ENCODE data around the gene PTPN6. TPM values are rescaled to one million over a fixed set of nuclear protein-coding genes. Genes with fewer than 3 reads are reported as not detected.

The PTPN6 gene
- polyA plus RNA-seq, 1 experiment: 0.27 TPM

DNA sequence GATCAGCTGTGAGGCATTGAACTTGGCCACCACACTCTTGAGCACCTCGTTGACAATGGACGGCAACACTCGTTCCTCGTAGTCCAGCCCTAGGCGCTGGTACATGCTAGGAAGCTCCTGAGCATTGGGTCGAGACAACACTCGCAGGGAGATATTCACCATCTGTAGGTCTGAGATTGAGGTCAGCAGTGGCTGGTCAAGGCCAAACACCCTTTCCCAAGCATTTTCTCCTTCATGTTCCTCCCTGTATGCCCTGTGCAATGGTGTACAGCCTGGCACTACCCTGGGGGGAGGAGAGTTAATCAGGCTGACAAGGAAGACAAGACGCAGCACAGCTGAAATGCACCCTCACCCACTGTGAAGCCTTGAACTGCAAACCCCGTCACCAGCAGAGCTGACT is 17.3 kb downstream of the PTPN6 start:
- Histone ChIP-seq H3K27me3 (ENCODE audit: control insufficient read depth, insufficient read depth, low read length) (no peaks in the 10 kb centered on the region), H3K36me3 (ENCODE audit: control insufficient read depth, insufficient read depth, low read length) (peaks cover 26% of the 10 kb centered on the region), H3K4me3 (ENCODE audit: low read depth, low read length) (no peak overlapping the region)
- ChIA-PET CTCF (interaction anchor here (0.7 to 3.5 kb wide), 7 partner anchors 9 to 99 kb away, joined by 3 to 24 read pairs (median 5); partner anchors contain the start of gene LPCAT3), POLR2A (no interaction called here)
- TF ChIP-seq, protein P1, sequence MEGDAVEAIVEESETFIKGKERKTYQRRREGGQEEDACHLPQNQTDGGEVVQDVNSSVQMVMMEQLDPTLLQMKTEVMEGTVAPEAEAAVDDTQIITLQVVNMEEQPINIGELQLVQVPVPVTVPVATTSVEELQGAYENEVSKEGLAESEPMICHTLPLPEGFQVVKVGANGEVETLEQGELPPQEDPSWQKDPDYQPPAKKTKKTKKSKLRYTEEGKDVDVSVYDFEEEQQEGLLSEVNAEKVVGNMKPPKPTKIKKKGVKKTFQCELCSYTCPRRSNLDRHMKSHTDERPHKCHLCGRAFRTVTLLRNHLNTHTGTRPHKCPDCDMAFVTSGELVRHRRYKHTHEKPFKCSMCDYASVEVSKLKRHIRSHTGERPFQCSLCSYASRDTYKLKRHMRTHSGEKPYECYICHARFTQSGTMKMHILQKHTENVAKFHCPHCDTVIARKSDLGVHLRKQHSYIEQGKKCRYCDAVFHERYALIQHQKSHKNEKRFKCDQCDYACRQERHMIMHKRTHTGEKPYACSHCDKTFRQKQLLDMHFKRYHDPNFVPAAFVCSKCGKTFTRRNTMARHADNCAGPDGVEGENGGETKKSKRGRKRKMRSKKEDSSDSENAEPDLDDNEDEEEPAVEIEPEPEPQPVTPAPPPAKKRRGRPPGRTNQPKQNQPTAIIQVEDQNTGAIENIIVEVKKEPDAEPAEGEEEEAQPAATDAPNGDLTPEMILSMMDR (IDR thresholded peaks at IDR 0.05; ENCODE audit: insufficient read depth, low read depth, low read length): no peak
- no peak for DNase-seq (ENCODE audit: low read depth)

DNA sequence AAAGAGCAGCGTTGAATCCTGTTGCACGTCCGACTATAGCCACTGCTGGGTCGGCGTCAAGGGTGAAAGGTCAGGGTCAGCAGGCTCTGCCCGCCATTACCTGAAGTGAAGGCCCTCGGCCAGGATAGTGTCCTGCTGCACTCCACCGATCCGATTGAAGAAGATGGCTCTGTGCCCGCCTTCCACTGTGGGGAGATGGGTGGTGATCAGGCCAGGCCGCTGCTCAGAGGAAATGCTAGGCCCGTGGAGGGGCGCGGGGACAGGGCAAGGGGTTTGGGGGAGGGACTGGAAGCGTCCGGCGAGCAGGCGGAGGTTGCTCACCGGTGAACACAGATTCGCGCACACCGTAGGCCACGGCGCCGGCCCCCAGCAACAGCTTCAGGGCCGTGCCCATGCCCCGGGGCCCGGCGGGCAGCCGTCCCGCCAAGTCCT is 19.0 kb downstream of the PTPN6 start:
- Histone ChIP-seq H3K36me3 (ENCODE audit: control insufficient read depth, insufficient read depth, low read length) (peaks cover 29% of the 10 kb centered on the region), H3K27me3 (ENCODE audit: control insufficient read depth, insufficient read depth, low read length) (no peaks in the 10 kb centered on the region), H3K4me3 (ENCODE audit: low read depth, low read length) (peak overlapping the region; percentile 96)
- ChIA-PET CTCF (interaction anchor here (2.0 to 3.5 kb wide), 2 partner anchors 32 to 46 kb away, joined by 5 to 24 read pairs; no protein-coding TSS in a partner anchor), POLR2A (no interaction called here)
- TF ChIP-seq, protein P1 (IDR thresholded peaks at IDR 0.05; ENCODE audit: insufficient read depth, low read depth, low read length): no peak
- DNase-seq (ENCODE audit: low read depth): no peak

DNA sequence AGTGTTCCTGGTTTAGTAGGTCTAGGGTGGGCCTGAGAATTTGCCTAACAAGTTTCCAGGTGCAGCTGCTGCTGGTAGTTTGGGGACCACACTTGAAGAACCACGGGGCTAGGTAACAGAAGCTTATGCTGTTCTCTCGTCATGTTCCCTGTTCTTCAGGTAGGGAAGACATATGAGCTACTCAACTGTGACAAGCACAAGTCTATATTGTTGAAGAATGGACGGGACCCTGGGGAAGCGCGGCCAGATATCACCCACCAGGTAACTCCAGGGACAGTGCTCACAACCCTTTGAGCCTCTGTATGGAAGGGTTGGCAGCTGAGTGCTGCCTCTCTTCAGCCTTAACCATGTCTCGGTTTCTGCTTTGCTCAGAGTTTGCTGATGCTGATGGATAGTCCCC is 23.0 kb downstream of the PTPN6 start:
- TF ChIP-seq, protein P1 (IDR thresholded peaks at IDR 0.05; ENCODE audit: insufficient read depth, low read depth, low read length): no peak
- DNase-seq (ENCODE audit: low read depth): no peak
- Histone ChIP-seq H3K27me3 (ENCODE audit: control insufficient read depth, insufficient read depth, low read length) (no peaks in the 10 kb centered on the region), H3K4me3 (ENCODE audit: low read depth, low read length) (no peak overlapping the region), H3K36me3 (ENCODE audit: control insufficient read depth, insufficient read depth, low read length) (peaks cover 21% of the 10 kb centered on the region)
- ChIA-PET POLR2A (no interaction called here), CTCF (interaction anchor here (0.6 to 3.0 kb wide), 5 partner anchors 9 to 172 kb away, joined by 3 to 23 read pairs (median 3); partner anchors contain the start of genes C12orf57, LPCAT3 and RNU7-1)

DNA sequence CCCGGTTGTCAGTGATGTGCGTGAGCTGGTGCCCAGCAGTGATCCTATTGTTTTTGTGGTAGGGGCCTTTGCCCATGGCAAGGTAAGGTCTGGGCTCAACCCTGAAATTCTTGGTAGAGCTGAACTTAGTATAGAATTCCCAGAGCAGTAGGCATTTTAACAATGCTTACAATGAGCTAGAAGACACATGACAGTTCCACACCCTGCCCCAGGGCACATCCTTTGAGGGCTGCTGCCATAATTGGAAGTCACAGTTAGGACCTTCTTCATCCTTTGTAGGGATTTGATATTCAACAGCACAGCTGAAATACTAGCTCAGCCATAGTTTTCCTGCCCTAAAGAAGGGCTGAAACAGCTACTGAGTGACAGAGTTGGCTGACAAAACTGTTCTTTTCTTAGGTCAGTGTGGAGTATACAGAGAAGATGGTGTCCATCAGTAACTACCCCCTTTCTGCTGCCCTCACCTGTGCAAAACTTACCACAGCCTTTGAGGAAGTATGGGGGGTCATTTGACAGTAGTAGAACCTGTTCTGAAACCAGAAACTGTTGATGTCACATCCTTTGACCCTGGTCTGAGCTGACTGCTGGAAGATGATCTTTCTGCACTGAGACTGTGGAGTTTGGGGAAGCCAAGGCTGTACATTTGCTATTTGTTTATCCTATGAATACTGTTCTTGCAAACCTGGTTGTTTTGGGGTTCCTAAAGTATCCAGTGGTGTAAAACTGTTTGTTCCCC is 24.3 kb downstream of the PTPN6 start:
- DNase-seq (ENCODE audit: low read depth): no peak
- no peaks in the 10 kb centered on the region for H3K27me3 ChIP-seq (ENCODE audit: control insufficient read depth, insufficient read depth, low read length)
- peaks cover 21% of the 10 kb centered on the region for H3K36me3 ChIP-seq (ENCODE audit: control insufficient read depth, insufficient read depth, low read length)
- POLR2A ChIA-PET: no interaction called here
- CTCF ChIA-PET: interaction anchor here (0.7 to 3.0 kb wide), 3 partner anchors 10 to 43 kb away, joined by 3 to 23 read pairs (median 3); partner anchors contain the start of gene LPCAT3
- no peak overlapping the region for H3K4me3 ChIP-seq (ENCODE audit: low read depth, low read length)
- TF ChIP-seq, protein P1 (IDR thresholded peaks at IDR 0.05; ENCODE audit: insufficient read depth, low read depth, low read length): no peak

DNA sequence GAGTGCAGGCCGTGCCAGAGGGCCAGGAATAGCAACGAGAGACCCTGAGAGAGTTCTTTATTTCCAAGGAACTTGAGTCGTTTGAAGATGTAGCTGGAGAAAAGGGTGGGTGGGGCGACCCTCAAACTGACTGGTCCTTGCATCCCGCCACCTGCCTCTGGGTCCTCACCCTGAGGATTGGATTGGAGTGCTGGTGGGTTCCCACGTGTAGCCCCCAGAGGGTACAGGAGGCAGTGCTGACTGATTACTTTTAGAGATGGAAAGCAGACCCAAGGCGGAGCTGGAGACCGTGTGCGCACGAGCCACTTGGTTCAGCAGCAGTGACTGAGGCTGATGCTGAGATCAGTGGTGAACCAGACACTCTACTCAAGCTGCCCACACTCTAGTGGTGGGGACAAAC is 26.5 kb downstream of the PTPN6 start:
- Histone ChIP-seq H3K27me3 (ENCODE audit: control insufficient read depth, insufficient read depth, low read length) (no peaks in the 10 kb centered on the region), H3K36me3 (ENCODE audit: control insufficient read depth, insufficient read depth, low read length) (peaks cover 23% of the 10 kb centered on the region), H3K4me3 (ENCODE audit: low read depth, low read length) (no peak overlapping the region)
- CTCF ChIA-PET: interaction anchor here (1.0 to 1.8 kb wide), 4 partner anchors 9 to 52 kb away, joined by 3 to 4 read pairs (median 4); no protein-coding TSS in a partner anchor
- DNase-seq (ENCODE audit: low read depth): no peak
- TF ChIP-seq, protein P1 (IDR thresholded peaks at IDR 0.05; ENCODE audit: insufficient read depth, low read depth, low read length): no peak
- POLR2A ChIA-PET: no interaction called here

All from BJ (cell line).